HEK293T (cell line): Measurements from ENCODE around the gene PAOX.

Experiments used
- ARNT ChIP-seq: fragments of 450-650 bp; IDR thresholded peaks from 2 replicates; pipeline ENCODE4 v1.6.1; 2017; ENCODE audit warnings: mild to moderate bottlenecking
- BHLHE40 ChIP-seq: fragments of 450-650 bp; IDR thresholded peaks from 2 replicates; pipeline ENCODE4 v1.6.1; 2016; ENCODE audit warnings: mild to moderate bottlenecking, moderate library complexity, borderline replicate concordance
- CTBP1 ChIP-seq: fragments of 450-650 bp; IDR thresholded peaks from 2 replicates; pipeline ENCODE4 v1.6.1; 2016; ENCODE audit warnings: borderline replicate concordance
- ELF4 ChIP-seq: fragments of 450-650 bp; IDR thresholded peaks from 2 replicates; pipeline ENCODE4 v1.6.1; 2017; ENCODE audit warnings: antibody characterized with exemption
- FOXA1 ChIP-seq: fragments of 450-650 bp; IDR thresholded peaks from 2 replicates; pipeline ENCODE4 v1.6.1; 2016; ENCODE audit warnings: mild to moderate bottlenecking
- FOXK2 ChIP-seq: fragments of 450-650 bp; IDR thresholded peaks from 2 replicates; pipeline ENCODE4 v1.6.1; 2016; ENCODE audit warnings: mild to moderate bottlenecking
- HDGF ChIP-seq: fragments of 450-650 bp; IDR thresholded peaks from 2 replicates; pipeline ENCODE4 v1.6.1; 2017; ENCODE audit warnings: antibody characterized with exemption, borderline replicate concordance
- TARDBP ChIP-seq: fragments of 450-650 bp; IDR thresholded peaks from 2 replicates; pipeline ENCODE4 v1.6.1; 2016
- ZNF384 ChIP-seq: fragments of 450-650 bp; IDR thresholded peaks from 2 replicates; pipeline ENCODE4 v1.6.1; 2016

DNA sequence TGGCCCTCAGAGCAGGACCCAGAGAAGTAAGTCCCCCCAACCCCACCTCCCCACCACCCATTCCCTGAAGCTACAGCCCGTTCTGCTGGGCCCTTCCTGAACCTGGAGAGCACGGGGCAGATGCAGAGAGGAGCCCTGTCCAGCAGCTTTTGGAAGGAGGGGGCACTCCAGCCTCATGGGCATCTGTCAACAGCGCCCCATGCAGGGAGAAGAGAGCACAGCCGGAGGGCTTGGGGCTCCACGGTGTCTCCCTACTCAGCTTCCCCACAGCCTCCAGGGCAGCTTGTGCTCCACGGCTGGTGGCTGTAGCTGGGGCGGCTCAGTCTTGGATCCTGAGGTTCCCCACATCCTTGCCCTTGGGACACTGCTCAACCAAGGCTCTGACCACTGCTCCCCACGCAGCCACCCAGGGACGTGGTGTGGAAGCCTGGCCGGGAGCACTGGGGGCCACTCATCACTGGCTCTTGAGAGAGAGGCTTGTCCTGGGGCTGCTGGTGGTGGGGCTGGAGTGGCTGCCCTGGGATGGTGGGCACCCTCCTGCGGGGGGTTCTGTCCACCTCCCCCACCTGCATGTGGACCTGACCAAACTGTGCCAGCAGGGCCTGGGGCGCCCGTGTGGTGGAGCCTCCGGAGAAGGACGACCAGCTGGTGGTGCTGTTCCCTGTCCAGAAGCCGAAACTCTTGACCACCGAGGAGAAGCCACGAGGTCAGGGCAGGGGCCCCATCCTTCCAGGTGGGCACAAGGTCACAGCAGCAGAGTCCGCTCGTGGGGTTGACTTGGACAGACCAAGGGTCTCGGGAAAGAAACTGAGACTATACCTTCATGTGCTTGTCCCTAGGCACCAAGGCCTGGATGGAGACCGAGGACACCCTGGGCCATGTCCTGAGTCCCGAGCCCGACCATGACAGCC lies 27.4 kb upstream of the PAOX start:
- TF ChIP-seq TARDBP (no peak), BHLHE40 (no peak), ARNT (no peak), ZNF384 (no peak), FOXA1 (no peak), FOXK2 (no peak), ELF4 (no peak), CTBP1 (no peak), HDGF (no peak)
